Thoracic aorta (tissue), 2 donors: ENCODE results near the gene SNX21. TPM values are rescaled to one million over a fixed set of nuclear protein-coding genes. Genes with fewer than 3 reads are reported as not detected.

Experiments used
- ATAC-seq: fragments of 150-250 bp; one replicate; pipeline ENCODE4 v1.8.0; 2017; ENCODE audit warnings: low read depth; ENCODE audit not compliant: insufficient number of reproducible peaks, low FRiP score
- DNase-seq: peaks from one replicate; pipeline ENCODE4 v3.0.0-alpha.2; 2020; ENCODE audit warnings: low spot score
- H3K27ac ChIP-seq, 2 donors: fragments of 200-600 bp; sonication (generic); 1 replicate in 1 of 2; 2 replicates in 1 of 2; pipeline ENCODE4 v1.5.1; 2016; ENCODE audit warnings: mild to moderate bottlenecking in 2 of 2, moderate library complexity in 2 of 2
- H3K27me3 ChIP-seq: fragments of 200-600 bp; sonication (generic); replicated peaks from 2 replicates; pipeline ENCODE4 v1.6.0; 2016; ENCODE audit warnings: mild to moderate bottlenecking; ENCODE audit not compliant: insufficient read depth
- H3K36me3 ChIP-seq: fragments of 200-600 bp; sonication (generic); one replicate; pipeline ENCODE4 v1.5.1; 2016
- H3K4me1 ChIP-seq, 2 donors: fragments of 200-600 bp; sonication (generic); 1 replicate in 1 of 2; 2 replicates in 1 of 2; pipeline versions ENCODE4 v1.5.1 to v1.6.0; 2016; ENCODE audit warnings: low read depth in 2 of 2, mild to moderate bottlenecking in 1 of 2; ENCODE audit not compliant: control insufficient read depth in 1 of 2
- H3K4me3 ChIP-seq: fragments of 200-600 bp; sonication (generic); 2 replicates; pipeline ENCODE4 v1.5.1; 2016; ENCODE audit warnings: mild to moderate bottlenecking
- H3K9me3 ChIP-seq: fragments of 200-600 bp; sonication (generic); 2 replicates; pipeline ENCODE4 v1.5.1; 2016
- CTCF ChIP-seq: fragments of 200-600 bp; sonication (generic); IDR thresholded peaks from one replicate; pipeline ENCODE4 v1.5.1; 2019; ENCODE audit warnings: antibody characterized with exemption
- total RNA-seq, 2 donors: library from RNA; depleted of rRNA; stranded (reverse); fragments of >200 nt; gene quantifications; one replicate each; pipeline versions ENCODE4 v1.1.0 to v1.2.3, GENCODE V29; 2016

Gene SNX21
- total RNA-seq, 2 donors from 2014 or later, result 78.2 to 133 TPM

GRCh38 chr20:45818239-45818638 lies 15.4 kb upstream of the SNX21 start:
- Histone ChIP-seq H3K9me3 (no peaks in the 10 kb centered on the region), H3K27ac (peak overlapping the region; percentile 87 to 92), H3K4me1 (peaks cover 8 to 38% of the 10 kb centered on the region in 2 donors), H3K27me3 (no peaks in the 10 kb centered on the region), H3K4me3 (no peak overlapping the region), H3K36me3 (no peaks in the 10 kb centered on the region)
- ATAC-seq (no peak), DNase-seq (no peak)
- TF ChIP-seq CTCF, result no peak

- TF ChIP-seq CTCF, result no peak
- Histone ChIP-seq H3K4me1 (peaks cover 13 to 44% of the 10 kb centered on the region in 2 donors), H3K27ac (no peak overlapping the region), H3K27me3 (no peaks in the 10 kb centered on the region), H3K36me3 (no peaks in the 10 kb centered on the region), H3K4me3 (no peak overlapping the region), H3K9me3 (no peaks in the 10 kb centered on the region)
- DNase-seq, result no peak
- ATAC-seq, result no peak
Measured at GRCh38 chr20:45819466-45819865, 14.1 kb upstream of the SNX21 start.

GRCh38 chr20:45821947-45822346 lies 11.7 kb upstream of the SNX21 start:
- peaks cover 23 to 58% of the 10 kb centered on the region in 2 donors for H3K4me1 ChIP-seq
- ATAC-seq, result no peak
- H3K4me3 ChIP-seq, result no peak overlapping the region
- H3K27ac ChIP-seq, result peak overlapping the region in 1 of 2 donors; percentile 49
- DNase-seq, result no peak
- TF ChIP-seq CTCF, result no peak
- no peaks in the 10 kb centered on the region for H3K36me3 ChIP-seq
- no peaks in the 10 kb centered on the region for H3K27me3 ChIP-seq
- no peaks in the 10 kb centered on the region for H3K9me3 ChIP-seq

- Histone ChIP-seq H3K36me3 (no peaks in the 10 kb centered on the region), H3K9me3 (no peaks in the 10 kb centered on the region), H3K27me3 (no peaks in the 10 kb centered on the region), H3K4me3 (peak overlapping the region; percentile 54), H3K4me1 (peaks cover 20 to 58% of the 10 kb centered on the region in 2 donors), H3K27ac (peak overlapping the region; percentile 30 to 49)
- no peak for DNase-seq
- ATAC-seq, result no peak
- no peak for TF ChIP-seq CTCF
Measured at GRCh38 chr20:45822857-45823256, 10.7 kb upstream of the SNX21 start.

GRCh38 chr20:45823949-45824835 lies 9.4 kb upstream of the SNX21 start:
- ATAC-seq (no peak), DNase-seq (no peak)
- no peaks in the 10 kb centered on the region for H3K27me3 ChIP-seq
- H3K27ac ChIP-seq, result no peak overlapping the region
- no peaks in the 10 kb centered on the region for H3K36me3 ChIP-seq
- no peaks in the 10 kb centered on the region for H3K9me3 ChIP-seq
- H3K4me3 ChIP-seq, result peak overlapping the region; percentile 50
- peaks cover 25 to 61% of the 10 kb centered on the region in 2 donors for H3K4me1 ChIP-seq
- TF ChIP-seq CTCF, result no peak
